Measurements from ENCODE around the gene PRRC2B. TPM values are rescaled to one million over a fixed set of nuclear protein-coding genes. Genes with fewer than 3 reads are reported as not detected.
A peak's percentile ranks its signal among the peaks of the same experiment; 100 is the strongest.
"Not testable (repeated sequence)": the region's sequence is repeated elsewhere in the genome, so short reads cannot be mapped to it uniquely, and the experiment has no call there.

PRRC2B gene
- total RNA-seq, 4 donors from 2014 or later = 102 to 168 (median 144) TPM

GRCh38 chr9:131394464-131395156, 724 bp downstream of the PRRC2B start:
- 0 to 1% methylated on average over 26 to 33 of the region's 63 CpGs for WGBS, 2 donors
- intact Hi-C loops (cut with DNase I; ENCODE audit: low total_unique reads) = loop anchor here (10.0 kb wide), 1 partner anchor 100 kb away; no protein-coding TSS in a partner anchor
- peak overlapping the region; percentile 62 for H3K4me3 ChIP-seq (ENCODE audit: low read depth, poor library complexity, severe bottlenecking)
- TF ChIP-seq, protein P1, sequence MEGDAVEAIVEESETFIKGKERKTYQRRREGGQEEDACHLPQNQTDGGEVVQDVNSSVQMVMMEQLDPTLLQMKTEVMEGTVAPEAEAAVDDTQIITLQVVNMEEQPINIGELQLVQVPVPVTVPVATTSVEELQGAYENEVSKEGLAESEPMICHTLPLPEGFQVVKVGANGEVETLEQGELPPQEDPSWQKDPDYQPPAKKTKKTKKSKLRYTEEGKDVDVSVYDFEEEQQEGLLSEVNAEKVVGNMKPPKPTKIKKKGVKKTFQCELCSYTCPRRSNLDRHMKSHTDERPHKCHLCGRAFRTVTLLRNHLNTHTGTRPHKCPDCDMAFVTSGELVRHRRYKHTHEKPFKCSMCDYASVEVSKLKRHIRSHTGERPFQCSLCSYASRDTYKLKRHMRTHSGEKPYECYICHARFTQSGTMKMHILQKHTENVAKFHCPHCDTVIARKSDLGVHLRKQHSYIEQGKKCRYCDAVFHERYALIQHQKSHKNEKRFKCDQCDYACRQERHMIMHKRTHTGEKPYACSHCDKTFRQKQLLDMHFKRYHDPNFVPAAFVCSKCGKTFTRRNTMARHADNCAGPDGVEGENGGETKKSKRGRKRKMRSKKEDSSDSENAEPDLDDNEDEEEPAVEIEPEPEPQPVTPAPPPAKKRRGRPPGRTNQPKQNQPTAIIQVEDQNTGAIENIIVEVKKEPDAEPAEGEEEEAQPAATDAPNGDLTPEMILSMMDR (IDR thresholded peaks at IDR 0.05) = no peak
- TF ChIP-seq POLR2A (IDR thresholded peaks at IDR 0.05) = no peak
- peak in 1 of 2 donors; percentile 88 for DNase-seq (ENCODE audit: low spot score in 2 of 2)

- intact Hi-C loops (cut with DNase I; ENCODE audit: low total_unique reads) = loop anchor here (10.0 kb wide), 1 partner anchor 99 kb away; no protein-coding TSS in a partner anchor
- WGBS, 2 donors = 13 to 14% methylated on average over 17 of the region's 17 CpGs
- DNase-seq (ENCODE audit: low spot score in 2 of 2) = peak; percentile 72 to 91
- TF ChIP-seq POLR2A (IDR thresholded peaks at IDR 0.05) = no peak
- TF ChIP-seq, protein P1 (IDR thresholded peaks at IDR 0.05) = no peak
- H3K4me3 ChIP-seq (ENCODE audit: low read depth, poor library complexity, severe bottlenecking) = peak overlapping the region; percentile 62
Measured at GRCh38 chr9:131395157-131396098, 1.5 kb downstream of the PRRC2B start.

GRCh38 chr9:131396099-131396479, 2.2 kb downstream of the PRRC2B start:
- 33 to 53% methylated on average over 4 of the region's 4 CpGs for WGBS, 2 donors
- not testable (repeated sequence) for DNase-seq (ENCODE audit: low spot score in 2 of 2); H3K4me3 ChIP-seq (ENCODE audit: low read depth, poor library complexity, severe bottlenecking)
- intact Hi-C loops (cut with DNase I; ENCODE audit: low total_unique reads) = loop anchor here (10.0 kb wide), 1 partner anchor 99 kb away; no protein-coding TSS in a partner anchor

GRCh38 chr9:131396626-131397025, 2.7 kb downstream of the PRRC2B start:
- intact Hi-C loops (cut with DNase I; ENCODE audit: low total_unique reads) = loop anchor here (10.0 kb wide), 1 partner anchor 98 kb away; no protein-coding TSS in a partner anchor
- TF ChIP-seq, protein P1 (IDR thresholded peaks at IDR 0.05) = no peak
- TF ChIP-seq POLR2A (IDR thresholded peaks at IDR 0.05) = no peak
- WGBS, 2 donors = 51% methylated on average over 3 of the region's 3 CpGs
- H3K4me3 ChIP-seq (ENCODE audit: low read depth, poor library complexity, severe bottlenecking) = no peak overlapping the region
- DNase-seq (ENCODE audit: low spot score in 2 of 2) = no peak

- no peak for DNase-seq (ENCODE audit: low spot score in 2 of 2)
- 23 to 25% methylated on average over 8 of the region's 8 CpGs for WGBS, 2 donors
- no peak overlapping the region for H3K4me3 ChIP-seq (ENCODE audit: low read depth, poor library complexity, severe bottlenecking)
- no peak for TF ChIP-seq POLR2A (IDR thresholded peaks at IDR 0.05)
- TF ChIP-seq, protein P1 (IDR thresholded peaks at IDR 0.05) = no peak
- intact Hi-C loops (cut with DNase I; ENCODE audit: low total_unique reads) = loop anchor here (10.0 kb wide), 1 partner anchor 98 kb away; no protein-coding TSS in a partner anchor
Measured at GRCh38 chr9:131397100-131397790, 3.4 kb downstream of the PRRC2B start.

Data from lower leg skin (tissue), 4 donors.